D721Med (cell line): ENCODE measurements around the gene ERBB4.
"Not testable (repeated sequence)": the region's sequence is repeated elsewhere in the genome, so short reads cannot be mapped to it uniquely, and the experiment has no call there.

Source experiments
- DNase-seq: peaks from one replicate; pipeline ENCODE4 v3.0.0; 2011; ENCODE audit warnings: low spot score; ENCODE audit not compliant: insufficient read length
- FAIRE-seq: peaks from 2 replicates; lab custom pipeline; 2011; peaks lifted over from hg19 to GRCh38; lab: Jason Lieb, UNC
- CTCF ChIP-seq: IDR thresholded peaks from 2 replicates; pipeline ENCODE4 v1.5.1; 2012; ENCODE audit warnings: mild to moderate bottlenecking, control low read depth; ENCODE audit not compliant: insufficient read depth; ENCODE audit errors: missing control alignments

ERBB4 gene

GRCh38 chr2:211724933-211725332 lies 813.7 kb downstream of the ERBB4 start:
- DNase-seq: no peak
- TF ChIP-seq CTCF: no peak
- FAIRE-seq: no peak

- FAIRE-seq (no peak), DNase-seq (no peak)
- TF ChIP-seq CTCF: no peak
Measured at GRCh38 chr2:211723398-211723797, 815.2 kb downstream of the ERBB4 start.

GRCh38 chr2:211722928-211723327 lies 815.7 kb downstream of the ERBB4 start:
- no peak for TF ChIP-seq CTCF
- no peak for FAIRE-seq
- no peak for DNase-seq

GRCh38 chr2:211721874-211722273 lies 816.7 kb downstream of the ERBB4 start:
- not testable (repeated sequence) for FAIRE-seq, DNase-seq

- no peak for FAIRE-seq
- no peak for TF ChIP-seq CTCF
- no peak for DNase-seq
Measured at GRCh38 chr2:211709389-211709788, 829.2 kb downstream of the ERBB4 start.

- no peak for DNase-seq
- TF ChIP-seq CTCF: no peak
- no peak for FAIRE-seq
Measured at GRCh38 chr2:211692689-211693088, 845.9 kb downstream of the ERBB4 start.

- DNase-seq: no peak
- no peak for TF ChIP-seq CTCF
- no peak for FAIRE-seq
Measured at GRCh38 chr2:211690736-211691135, 847.9 kb downstream of the ERBB4 start.

GRCh38 chr2:211688196-211688595 lies 850.4 kb downstream of the ERBB4 start:
- DNase-seq (no peak), FAIRE-seq (no peak)
- TF ChIP-seq CTCF: no peak
